ENCODE results near the gene CCDC185.

Gene CCDC185

DNA sequence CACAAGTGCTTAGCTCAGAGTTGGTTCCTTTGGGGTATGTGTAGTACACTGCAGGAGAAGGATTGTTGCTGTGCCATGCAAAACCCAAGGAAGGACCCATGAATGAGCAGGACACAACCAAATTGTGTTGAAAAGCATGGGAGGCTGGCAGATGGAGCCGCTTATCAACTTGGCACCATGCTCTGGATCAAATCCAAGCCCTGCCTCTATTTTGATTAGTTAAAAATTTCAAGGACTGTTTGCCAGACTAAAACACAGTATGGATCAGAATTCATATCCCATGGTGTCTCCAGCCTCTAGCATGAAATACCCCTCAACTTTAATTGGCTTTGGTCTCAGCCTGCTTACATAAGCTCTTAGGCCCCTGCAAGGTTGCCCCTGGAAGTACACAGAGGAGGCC lies 27.8 kb downstream of the CCDC185 start:
- TF ChIP-seq, protein P1, sequence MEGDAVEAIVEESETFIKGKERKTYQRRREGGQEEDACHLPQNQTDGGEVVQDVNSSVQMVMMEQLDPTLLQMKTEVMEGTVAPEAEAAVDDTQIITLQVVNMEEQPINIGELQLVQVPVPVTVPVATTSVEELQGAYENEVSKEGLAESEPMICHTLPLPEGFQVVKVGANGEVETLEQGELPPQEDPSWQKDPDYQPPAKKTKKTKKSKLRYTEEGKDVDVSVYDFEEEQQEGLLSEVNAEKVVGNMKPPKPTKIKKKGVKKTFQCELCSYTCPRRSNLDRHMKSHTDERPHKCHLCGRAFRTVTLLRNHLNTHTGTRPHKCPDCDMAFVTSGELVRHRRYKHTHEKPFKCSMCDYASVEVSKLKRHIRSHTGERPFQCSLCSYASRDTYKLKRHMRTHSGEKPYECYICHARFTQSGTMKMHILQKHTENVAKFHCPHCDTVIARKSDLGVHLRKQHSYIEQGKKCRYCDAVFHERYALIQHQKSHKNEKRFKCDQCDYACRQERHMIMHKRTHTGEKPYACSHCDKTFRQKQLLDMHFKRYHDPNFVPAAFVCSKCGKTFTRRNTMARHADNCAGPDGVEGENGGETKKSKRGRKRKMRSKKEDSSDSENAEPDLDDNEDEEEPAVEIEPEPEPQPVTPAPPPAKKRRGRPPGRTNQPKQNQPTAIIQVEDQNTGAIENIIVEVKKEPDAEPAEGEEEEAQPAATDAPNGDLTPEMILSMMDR (IDR thresholded peaks at IDR 0.05; ENCODE audit: extremely low read depth, missing control alignments) = no peak
- no peak for DNase-seq (ENCODE audit: low spot score)

DNA sequence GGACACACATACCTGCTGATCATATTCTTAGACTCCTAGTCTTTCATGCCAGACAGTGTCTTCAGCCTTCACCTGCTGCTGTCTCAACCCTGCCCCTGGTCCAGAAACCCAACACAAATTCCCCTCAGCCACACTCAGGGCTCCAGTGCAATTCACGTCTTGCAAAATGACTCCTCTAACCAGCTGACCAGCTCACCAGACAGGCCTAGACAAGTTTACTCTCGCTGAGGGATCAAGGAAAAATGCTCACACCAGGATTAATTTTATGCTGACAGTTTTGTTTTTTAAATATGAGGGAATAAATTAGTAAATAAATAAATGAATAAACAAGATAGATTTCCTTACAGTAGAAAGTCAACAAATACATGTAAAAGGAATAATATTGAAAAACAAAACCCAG lies 28.5 kb downstream of the CCDC185 start:
- no peak for DNase-seq (ENCODE audit: low spot score)
- TF ChIP-seq, protein P1 (IDR thresholded peaks at IDR 0.05; ENCODE audit: extremely low read depth, missing control alignments) = no peak

DNA sequence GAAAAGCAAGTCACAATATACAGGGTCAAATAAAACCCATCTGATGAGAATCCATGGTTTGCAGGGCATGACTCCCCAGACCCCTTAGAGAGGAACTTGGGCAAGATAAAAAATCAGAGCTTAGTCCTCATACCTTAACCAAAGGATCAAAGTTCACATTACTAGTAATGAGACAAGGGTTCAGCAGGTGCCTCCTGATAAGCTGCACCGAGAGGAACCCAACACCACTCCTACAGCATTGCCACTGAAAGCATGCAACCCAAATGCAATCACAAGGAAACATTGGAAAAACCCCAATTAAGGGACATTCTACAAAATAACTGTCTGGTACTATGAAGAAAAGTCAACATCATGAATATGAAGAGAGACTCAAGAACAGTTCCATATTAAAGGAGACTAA lies 29.7 kb downstream of the CCDC185 start:
- DNase-seq (ENCODE audit: low spot score) = no peak

DNA sequence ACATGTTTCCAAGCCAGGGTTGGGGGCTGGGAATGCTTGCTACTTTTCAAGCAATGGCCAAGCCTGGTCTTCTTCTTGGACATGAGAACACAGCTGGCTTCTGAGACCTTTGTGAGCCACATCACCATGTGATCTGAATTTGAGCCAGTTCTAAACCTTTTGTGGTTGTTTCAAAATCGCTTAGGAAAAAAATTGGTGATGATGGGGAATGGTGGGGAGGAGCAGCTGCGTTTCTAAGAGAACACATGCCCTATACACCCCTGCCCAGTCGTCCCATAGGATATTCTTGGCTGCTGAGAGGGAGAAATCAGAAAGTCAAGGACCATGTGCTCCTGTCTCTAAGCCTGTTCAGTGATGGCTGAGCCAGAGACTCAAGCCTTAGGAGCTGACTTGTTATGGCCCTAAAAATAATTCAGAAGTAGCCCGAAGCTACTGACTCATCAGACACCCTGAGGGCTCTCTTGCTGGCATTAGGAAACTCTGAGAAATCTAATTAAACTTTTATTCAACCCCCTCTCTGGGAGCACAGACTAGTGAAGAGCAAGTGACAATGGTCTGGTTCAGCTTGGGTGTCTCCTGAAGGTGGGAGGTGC lies 30.5 kb downstream of the CCDC185 start:
- TF ChIP-seq, protein P1 (IDR thresholded peaks at IDR 0.05; ENCODE audit: extremely low read depth, missing control alignments) = no peak
- no peak for DNase-seq (ENCODE audit: low spot score)

More for the DNA sequence above, 29.7 kb downstream of the CCDC185 start:
- TF ChIP-seq, protein P1 (IDR thresholded peaks at IDR 0.05; ENCODE audit: extremely low read depth, missing control alignments) = no peak

DNA sequence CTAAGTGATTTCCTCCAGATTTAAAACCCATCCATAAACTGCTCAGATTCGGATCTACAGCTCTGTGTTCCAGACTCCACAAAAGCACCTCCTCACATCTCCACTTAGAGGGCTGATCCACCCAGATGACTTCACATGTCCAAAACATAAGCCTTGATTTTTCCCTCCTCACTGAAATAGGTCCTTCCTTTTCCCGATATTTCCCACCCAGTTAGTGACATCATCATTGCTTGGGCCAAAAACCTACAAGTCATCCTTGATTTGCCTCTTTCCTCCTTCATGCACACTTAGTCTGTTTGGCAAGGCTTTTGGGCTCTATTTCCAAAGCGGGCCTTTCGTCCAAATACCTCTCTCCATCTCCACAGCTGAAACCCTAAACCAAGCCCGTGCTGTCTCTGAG lies 32.3 kb downstream of the CCDC185 start:
- TF ChIP-seq, protein P1 (IDR thresholded peaks at IDR 0.05; ENCODE audit: extremely low read depth, missing control alignments) = no peak
- DNase-seq (ENCODE audit: low spot score) = no peak

DNA sequence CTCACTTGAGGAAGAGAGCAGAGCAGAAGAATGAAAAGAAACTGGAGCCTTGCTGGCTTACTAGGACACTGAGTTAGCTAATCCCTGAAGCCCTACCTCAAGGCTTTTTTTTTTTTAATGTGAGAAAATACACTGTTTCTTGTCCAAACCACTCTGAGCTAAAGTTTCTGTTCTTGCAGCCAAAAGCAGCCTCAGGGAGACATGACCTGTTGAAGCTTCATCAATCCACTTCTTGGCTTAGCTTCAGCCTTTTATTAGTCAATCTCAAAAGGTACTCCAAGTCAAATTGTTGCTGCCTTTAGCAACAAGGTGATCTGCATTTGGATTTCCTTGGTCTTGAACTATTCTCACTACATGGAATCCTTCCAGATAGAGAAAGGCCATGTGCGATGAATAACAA lies 33.7 kb downstream of the CCDC185 start:
- TF ChIP-seq, protein P1 (IDR thresholded peaks at IDR 0.05; ENCODE audit: extremely low read depth, missing control alignments) = no peak
- no peak for DNase-seq (ENCODE audit: low spot score)

DNA sequence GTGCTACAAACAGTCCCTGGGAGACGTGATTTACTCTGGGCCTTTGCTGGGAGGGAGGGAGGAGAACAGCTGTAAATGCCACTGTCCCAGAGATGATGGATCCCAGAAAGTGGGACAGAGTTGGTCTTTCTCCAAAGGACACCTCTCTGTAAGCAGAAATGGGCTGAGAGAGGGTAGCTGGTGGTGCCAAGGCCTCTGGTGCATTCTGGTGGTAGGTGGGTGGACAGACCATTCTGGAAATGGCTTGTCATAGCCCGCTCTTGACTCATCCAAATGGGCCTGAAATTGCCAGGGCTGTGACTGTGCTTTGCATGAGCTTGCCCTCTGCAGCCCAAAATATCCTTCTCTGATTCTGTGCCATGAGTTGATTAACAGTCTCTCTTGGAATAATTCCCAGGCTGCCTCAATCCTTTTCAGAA lies 36.1 kb downstream of the CCDC185 start:
- DNase-seq (ENCODE audit: low spot score) = no peak
- TF ChIP-seq, protein P1 (IDR thresholded peaks at IDR 0.05; ENCODE audit: extremely low read depth, missing control alignments) = no peak
